Cardiac muscle cell (in vitro differentiated cells and primary cell): ENCODE measurements around the gene ABR. TPM values are rescaled to one million over a fixed set of nuclear protein-coding genes. Genes with fewer than 3 reads are reported as not detected.

Experiments used
- DNase-seq, 2 donors: peaks; one replicate each; pipeline versions ENCODE4 v3.0.0 to v3.0.0-alpha.2; 2010 to 2017; ENCODE audit warnings: low read depth in 1 of 2, low spot score in 1 of 2
- H3K27ac ChIP-seq: fragments of 200-600 bp; sonication (generic); 2 replicates; pipeline ENCODE4 v1.5.1; 2016
- H3K27me3 ChIP-seq: fragments of 200-600 bp; sonication (generic); 2 replicates; pipeline ENCODE4 v1.6.0; 2016; ENCODE audit warnings: control low read depth
- H3K36me3 ChIP-seq: fragments of 200-600 bp; sonication (generic); 2 replicates; pipeline ENCODE4 v1.5.1; 2016; ENCODE audit warnings: control low read depth
- H3K4me1 ChIP-seq: fragments of 200-600 bp; sonication (generic); 2 replicates; pipeline ENCODE4 v1.8.1; 2017; ENCODE audit warnings: low read depth, mild to moderate bottlenecking, mixed run types
- H3K4me3 ChIP-seq: fragments of 200-600 bp; sonication (generic); 2 replicates; pipeline ENCODE4 v1.5.1; 2016; ENCODE audit warnings: mild to moderate bottlenecking
- H3K9me3 ChIP-seq: fragments of 200-600 bp; sonication (generic); 2 replicates; pipeline ENCODE4 v1.5.1; 2017; ENCODE audit warnings: low read depth, mild to moderate bottlenecking, control low read depth
- CTCF ChIP-seq: IDR thresholded peaks from 2 replicates; pipeline ENCODE4 v1.5.1; 2012; ENCODE audit warnings: low read depth, mild to moderate bottlenecking, low read length
- polyA plus RNA-seq: library from polyadenylated mRNA; unstranded; fragments of >200 nt; fragmentation: Nextera tagmentation; extraction: Ambion mirVana; gene quantifications from 2 replicates; pipeline ENCODE4 v1.2.1, GENCODE V29; 2016
- total RNA-seq: library from RNA; depleted of rRNA; stranded (reverse); fragments of >200 nt; gene quantifications from 2 replicates; pipeline ENCODE4 v1.2.3, GENCODE V29; 2016

Gene ABR
- total and polyA plus RNA-seq, 2 experiments from 2014 or later = 23.5 to 67.5 TPM

DNA sequence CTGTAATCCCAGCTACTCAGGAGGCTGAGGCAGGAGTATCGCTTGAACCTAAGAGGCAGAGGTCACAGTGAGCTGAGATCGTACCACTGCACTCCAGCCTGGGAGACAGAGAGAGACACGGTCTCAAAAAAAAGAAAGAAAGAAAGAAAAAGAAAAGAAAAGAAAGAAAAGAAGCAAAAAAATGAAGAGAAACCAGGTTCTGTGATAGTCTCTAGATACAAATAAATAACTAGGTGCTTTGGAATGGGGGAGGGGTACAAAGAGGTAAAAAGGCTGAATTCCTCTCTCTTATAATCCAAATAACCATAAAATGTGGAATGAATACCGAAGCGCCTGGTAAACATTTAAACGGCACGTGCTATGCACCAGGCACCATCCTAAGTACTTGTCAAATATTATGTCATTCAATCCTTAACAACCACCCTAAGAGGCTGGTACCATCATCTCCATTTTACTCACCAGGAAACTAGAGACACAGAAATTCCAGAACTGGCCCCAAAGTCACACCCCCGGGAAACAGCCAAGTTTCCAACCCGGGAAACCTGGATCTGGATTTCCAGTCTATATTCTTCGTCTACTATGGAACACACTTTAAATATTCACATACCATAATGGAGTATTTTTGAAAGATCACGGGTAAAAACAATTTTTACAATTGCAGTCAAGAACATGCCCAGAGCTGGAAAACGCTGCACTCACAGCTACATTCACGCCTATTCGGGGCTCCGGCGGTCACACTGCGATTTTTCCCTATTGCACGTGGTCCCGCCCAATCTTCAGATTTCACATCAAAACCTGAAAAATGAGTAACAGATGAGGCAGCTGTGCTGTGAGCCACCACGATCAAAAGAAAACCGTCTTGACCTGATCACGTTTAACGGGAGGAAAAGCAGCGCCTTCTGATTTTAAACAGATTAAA, 210.7 kb downstream of the ABR start:
- no peak for DNase-seq
- TF ChIP-seq CTCF = no peak
- Histone ChIP-seq H3K4me1 (peaks cover 40% of the 10 kb centered on the region), H3K27ac (peak overlapping the region; percentile 89), H3K27me3 (no peaks in the 10 kb centered on the region), H3K9me3 (no peaks in the 10 kb centered on the region), H3K4me3 (no peak overlapping the region), H3K36me3 (no peaks in the 10 kb centered on the region)

DNA sequence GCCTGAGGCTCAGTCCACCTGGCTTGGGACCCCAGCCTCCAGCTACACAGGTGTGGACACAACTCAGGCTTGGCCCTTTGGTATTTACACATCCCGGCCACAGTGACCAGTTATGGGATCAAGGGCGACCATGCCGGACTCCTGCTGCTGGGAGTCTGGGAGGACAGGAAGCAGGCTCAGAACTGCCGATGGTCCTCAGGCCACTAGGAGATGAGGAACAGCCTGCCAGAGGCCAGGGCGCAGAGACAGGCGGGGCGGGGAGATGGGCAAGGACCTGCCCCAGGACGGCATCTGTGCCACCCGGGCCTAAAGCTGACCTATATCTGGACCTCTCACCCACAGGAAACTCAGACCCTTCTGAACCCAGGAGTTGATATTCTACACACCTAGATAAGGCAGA, 212.7 kb downstream of the ABR start:
- Histone ChIP-seq H3K27ac (peak overlapping the region; percentile 67), H3K36me3 (no peaks in the 10 kb centered on the region), H3K4me3 (no peak overlapping the region), H3K27me3 (no peaks in the 10 kb centered on the region), H3K4me1 (peaks cover 59% of the 10 kb centered on the region), H3K9me3 (no peaks in the 10 kb centered on the region)
- DNase-seq = no peak
- no peak for TF ChIP-seq CTCF

DNA sequence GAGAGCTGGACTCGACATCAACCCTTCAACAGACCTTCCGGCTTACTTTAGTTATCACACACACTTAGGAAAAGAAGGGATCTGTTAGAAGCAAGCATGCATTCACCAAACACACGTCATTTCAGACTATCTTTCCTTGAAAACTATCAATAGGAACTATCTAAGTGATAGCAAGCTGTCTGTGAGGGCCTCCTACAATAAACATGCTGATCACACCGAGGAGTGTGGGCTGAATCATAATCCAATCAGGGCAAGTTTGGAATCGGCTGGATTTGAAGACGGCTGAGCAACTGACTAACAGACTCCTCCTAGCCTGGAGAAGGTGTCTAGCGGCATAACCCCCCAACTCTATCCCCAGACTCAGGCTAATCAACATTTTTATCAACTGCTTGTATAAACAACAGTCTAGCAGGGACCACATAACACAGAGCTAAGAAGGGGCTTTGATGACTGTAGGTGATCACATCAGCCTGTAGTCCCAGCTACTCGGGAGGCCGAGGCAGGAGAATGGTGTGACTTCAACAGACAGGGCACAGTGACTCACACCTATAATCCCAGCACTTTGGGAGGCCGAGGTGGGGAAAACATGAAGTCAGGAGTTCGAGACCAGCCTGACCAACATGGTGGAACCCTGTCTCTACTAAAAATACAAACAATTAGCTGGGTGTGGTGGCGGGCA, 214.3 kb downstream of the ABR start:
- Histone ChIP-seq H3K27me3 (no peaks in the 10 kb centered on the region), H3K4me1 (peaks cover 54% of the 10 kb centered on the region), H3K36me3 (no peaks in the 10 kb centered on the region), H3K27ac (peak overlapping the region; percentile 96), H3K9me3 (no peaks in the 10 kb centered on the region), H3K4me3 (no peak overlapping the region)
- TF ChIP-seq CTCF = no peak
- no peak for DNase-seq

DNA sequence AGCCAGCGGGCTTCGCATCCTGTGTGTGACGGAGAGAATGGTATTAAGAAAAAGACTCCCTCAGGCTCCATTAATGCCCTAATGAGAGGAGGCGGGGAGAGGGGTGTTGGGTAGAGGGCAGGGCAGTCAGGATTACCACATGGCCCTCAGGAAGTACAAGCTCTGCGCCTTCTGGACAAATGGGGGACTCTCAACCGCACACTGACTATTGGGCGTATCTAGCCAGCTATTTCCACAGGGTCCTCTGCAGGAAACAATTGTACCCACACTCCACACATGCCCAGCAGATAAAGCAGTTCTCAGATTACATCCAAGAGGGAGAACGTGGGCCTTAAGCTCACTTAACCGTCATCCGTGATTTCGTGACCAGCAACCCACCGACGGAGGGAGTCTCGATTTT, 214.9 kb downstream of the ABR start:
- H3K9me3 ChIP-seq = no peaks in the 10 kb centered on the region
- no peak overlapping the region for H3K4me3 ChIP-seq
- TF ChIP-seq CTCF = no peak
- peaks cover 48% of the 10 kb centered on the region for H3K4me1 ChIP-seq
- peak overlapping the region; percentile 96 for H3K27ac ChIP-seq
- no peaks in the 10 kb centered on the region for H3K36me3 ChIP-seq
- H3K27me3 ChIP-seq = no peaks in the 10 kb centered on the region
- DNase-seq = peak in 1 of 2 donors; percentile 59

- peak in 1 of 2 donors; percentile 83 for DNase-seq
- no peak overlapping the region for H3K4me3 ChIP-seq
- H3K27me3 ChIP-seq = no peaks in the 10 kb centered on the region
- no peaks in the 10 kb centered on the region for H3K9me3 ChIP-seq
- TF ChIP-seq CTCF = no peak
- H3K4me1 ChIP-seq = peaks cover 54% of the 10 kb centered on the region
- H3K27ac ChIP-seq = peak overlapping the region; percentile 96
- H3K36me3 ChIP-seq = no peaks in the 10 kb centered on the region
Measured at GRCh38 chr17:962670-963069, 217.1 kb downstream of the ABR start.
